Right atrium auricular region (tissue), 2 donors: ENCODE measurements around the gene SPIRE1. TPM values are rescaled to one million over a fixed set of nuclear protein-coding genes. Genes with fewer than 3 reads are reported as not detected.

Experiments
- DNase-seq: peaks from one replicate; pipeline ENCODE4 v3.0.0-alpha.2; 2019; ENCODE audit warnings: low spot score
- H3K27ac ChIP-seq, 2 donors: fragments of 200-600 bp; sonication (generic); 1 replicate in 1 of 2; 2 replicates in 1 of 2; pipeline ENCODE4 v1.5.1; 2016 to 2019
- H3K27me3 ChIP-seq, 2 donors: fragments of 200-600 bp; sonication (generic); one replicate each; pipeline versions ENCODE4 v1.5.1 to v1.6.0; 2017 to 2019
- H3K36me3 ChIP-seq: fragments of 200-600 bp; sonication (generic); one replicate; pipeline ENCODE4 v1.5.1; 2016
- H3K4me1 ChIP-seq, 2 donors: fragments of 200-600 bp; sonication (generic); one replicate each; pipeline versions ENCODE4 v1.5.1 to v1.6.0; 2017 to 2019
- H3K4me3 ChIP-seq, 2 donors: fragments of 200-600 bp; sonication (generic); 1 replicate in 1 of 2; 2 replicates in 1 of 2; pipeline ENCODE4 v1.5.1; 2017 to 2019; ENCODE audit warnings: mild to moderate bottlenecking in 1 of 2, moderate library complexity in 1 of 2
- H3K9me3 ChIP-seq, 2 donors: fragments of 200-600 bp; sonication (generic); one replicate each; pipeline ENCODE4 v1.5.1; 2019
- CTCF ChIP-seq, 2 donors: fragments of 200-600 bp; sonication (generic); IDR thresholded peaks; one replicate each; pipeline ENCODE4 v1.5.1; 2019; ENCODE audit warnings: antibody characterized with exemption in 2 of 2
- total RNA-seq, 2 donors: library from RNA; depleted of rRNA; stranded (reverse); fragments of >200 nt; gene quantifications; one replicate each; pipeline ENCODE4 v1.1.0, GENCODE V29; 2016

SPIRE1 gene
- total RNA-seq, 2 donors from 2014 or later, result 34.7 to 42.9 TPM

- Histone ChIP-seq H3K4me3 (no peak overlapping the region), H3K36me3 (no peaks in the 10 kb centered on the region), H3K9me3 (no peaks in the 10 kb centered on the region), H3K4me1 (peaks cover 0 to 8% of the 10 kb centered on the region in 2 donors), H3K27me3 (no peaks in the 10 kb centered on the region), H3K27ac (peak overlapping the region; percentile 37 to 69)
- no peak for TF ChIP-seq CTCF (IDR thresholded peaks at IDR 0.05)
- DNase-seq, result no peak
Measured at GRCh38 chr18:12606592-12607315, 51.2 kb downstream of the SPIRE1 start.

GRCh38 chr18:12604445-12605007, 53.4 kb downstream of the SPIRE1 start:
- DNase-seq, result no peak
- Histone ChIP-seq H3K4me3 (no peak overlapping the region), H3K36me3 (no peaks in the 10 kb centered on the region), H3K27me3 (no peaks in the 10 kb centered on the region), H3K4me1 (peaks cover 0 to 11% of the 10 kb centered on the region in 2 donors), H3K27ac (no peak overlapping the region), H3K9me3 (no peaks in the 10 kb centered on the region)
- TF ChIP-seq CTCF (IDR thresholded peaks at IDR 0.05), result peak in 1 of 2 donors; percentile 29

- peaks cover 0 to 44% of the 10 kb centered on the region in 2 donors for H3K4me1 ChIP-seq
- H3K27me3 ChIP-seq, result no peaks in the 10 kb centered on the region
- DNase-seq, result no peak
- no peak for TF ChIP-seq CTCF (IDR thresholded peaks at IDR 0.05)
- no peak overlapping the region for H3K27ac ChIP-seq
- H3K9me3 ChIP-seq, result no peaks in the 10 kb centered on the region
- no peaks in the 10 kb centered on the region for H3K36me3 ChIP-seq
- H3K4me3 ChIP-seq, result no peak overlapping the region
Measured at GRCh38 chr18:12599966-12600365, 57.9 kb downstream of the SPIRE1 start.

GRCh38 chr18:12599543-12599942, 58.4 kb downstream of the SPIRE1 start:
- no peaks in the 10 kb centered on the region for H3K9me3 ChIP-seq
- peaks cover 0 to 44% of the 10 kb centered on the region in 2 donors for H3K4me1 ChIP-seq
- H3K4me3 ChIP-seq, result no peak overlapping the region
- H3K27ac ChIP-seq, result peak overlapping the region in 1 of 2 donors; percentile 75
- TF ChIP-seq CTCF (IDR thresholded peaks at IDR 0.05), result no peak
- DNase-seq, result no peak
- no peaks in the 10 kb centered on the region for H3K36me3 ChIP-seq
- H3K27me3 ChIP-seq, result no peaks in the 10 kb centered on the region

GRCh38 chr18:12598181-12598930, 59.6 kb downstream of the SPIRE1 start:
- Histone ChIP-seq H3K4me1 (peaks cover 0 to 44% of the 10 kb centered on the region in 2 donors), H3K4me3 (no peak overlapping the region), H3K27ac (peak overlapping the region in 1 of 2 donors; percentile 75), H3K36me3 (no peaks in the 10 kb centered on the region), H3K9me3 (no peaks in the 10 kb centered on the region), H3K27me3 (no peaks in the 10 kb centered on the region)
- TF ChIP-seq CTCF (IDR thresholded peaks at IDR 0.05), result no peak
- no peak for DNase-seq
